ENCODE results near the gene GALNT17.

Gene GALNT17

DNA sequence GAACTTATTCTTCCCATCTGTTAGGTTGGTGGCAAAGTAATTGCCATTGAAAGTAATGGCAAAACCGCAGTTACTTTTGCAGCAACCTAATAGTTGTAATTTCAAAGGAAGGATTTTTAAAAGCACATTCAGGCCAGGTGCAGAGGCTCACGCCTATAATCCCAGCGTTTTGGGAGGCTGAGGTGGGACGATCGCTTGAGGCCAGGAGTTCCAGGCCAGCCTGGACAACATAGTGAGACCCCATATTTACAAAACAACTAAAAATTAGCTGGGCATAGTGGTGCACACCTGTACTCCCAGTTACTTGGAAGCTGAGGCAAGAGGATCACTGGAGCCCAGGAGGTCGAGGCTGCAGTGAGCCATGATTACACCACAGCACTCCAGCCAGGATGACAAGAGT is 374.9 kb downstream of the GALNT17 start:
- DNase-seq (ENCODE audit: low spot score), result no peak

DNA sequence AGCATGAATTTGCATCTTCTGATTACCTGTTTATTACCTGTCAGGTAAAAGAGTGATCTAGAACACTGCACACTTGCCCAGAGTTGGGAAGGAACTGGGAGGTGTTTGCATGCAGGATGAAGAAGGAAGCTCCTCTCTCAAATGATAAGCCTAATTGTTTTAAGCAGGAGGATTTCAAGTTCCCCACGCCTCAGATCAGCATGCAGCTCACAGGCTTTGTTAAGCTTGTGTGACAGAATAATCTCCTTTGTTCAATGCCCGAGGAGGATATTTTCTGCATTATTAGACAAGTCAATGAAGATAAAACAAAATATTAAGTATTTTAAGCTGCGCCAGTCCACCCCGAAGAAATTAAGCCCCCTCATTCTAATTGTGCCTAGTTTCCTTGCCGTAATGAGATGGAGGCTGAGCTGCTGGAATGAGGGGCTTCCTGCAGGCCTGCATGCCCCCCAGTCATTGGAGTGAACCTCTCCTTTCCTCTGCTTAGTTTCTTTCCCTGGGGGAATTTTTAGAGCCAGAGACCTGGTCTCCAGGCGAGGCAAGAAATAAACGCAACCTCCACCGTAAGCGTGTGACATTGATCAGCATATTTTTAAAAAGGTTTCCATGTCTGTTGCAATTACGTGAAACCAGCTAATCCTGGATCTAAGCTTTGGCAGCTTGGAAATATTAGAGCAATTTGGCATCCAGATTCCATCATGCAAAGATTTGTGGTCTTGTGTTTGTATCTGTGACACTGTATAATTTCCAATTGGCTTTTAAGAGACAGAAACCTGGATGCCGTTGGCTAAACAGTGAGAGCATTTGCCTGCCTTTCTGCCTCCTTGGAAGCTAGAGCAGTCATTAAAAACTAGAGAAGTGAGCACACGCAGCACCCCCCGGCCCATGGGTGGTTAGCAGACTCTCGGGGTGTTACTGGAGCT is 376.0 kb downstream of the GALNT17 start:
- DNase-seq (ENCODE audit: low spot score), result no peak

DNA sequence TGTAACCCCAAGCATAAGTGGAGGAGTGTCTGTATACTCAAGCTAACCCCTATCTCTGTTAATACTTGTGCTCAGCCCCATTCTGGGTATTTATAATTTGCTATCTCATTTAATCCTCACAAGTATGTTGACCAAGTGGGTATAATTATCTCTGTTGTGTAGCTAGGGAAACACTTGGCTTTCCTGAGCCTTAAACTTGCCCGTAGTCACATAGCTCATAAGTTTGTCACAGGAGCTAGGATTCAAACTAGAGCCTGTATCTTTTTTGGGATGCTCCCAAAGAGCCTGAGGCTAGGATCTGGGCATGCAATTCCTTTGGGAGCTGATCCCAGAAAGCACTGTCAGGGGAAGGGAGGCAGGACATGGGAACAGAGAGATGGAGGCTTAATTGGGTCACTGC is 377.4 kb downstream of the GALNT17 start:
- DNase-seq (ENCODE audit: low spot score), result no peak

DNA sequence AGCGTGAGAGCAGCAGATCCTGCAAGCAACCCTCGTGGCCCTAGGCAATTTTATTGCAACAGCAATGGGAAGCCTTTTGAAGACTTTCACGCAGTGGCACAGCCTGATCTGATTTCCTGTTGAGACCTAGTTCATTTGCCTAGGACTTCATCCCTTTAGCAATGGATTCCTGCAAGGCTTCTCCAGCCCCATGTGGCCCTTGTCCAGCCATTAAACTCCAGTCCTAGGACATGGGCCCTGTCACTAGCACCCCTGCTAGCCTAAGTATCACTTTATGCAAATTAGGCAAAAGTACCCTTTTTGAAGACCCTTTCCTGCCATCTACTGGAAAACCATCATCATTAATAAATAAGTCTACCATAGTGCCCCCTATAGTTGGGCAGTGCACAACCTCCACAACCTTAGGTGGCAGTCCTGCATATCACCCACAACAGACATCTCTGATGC is 379.4 kb downstream of the GALNT17 start:
- DNase-seq (ENCODE audit: low spot score), result no peak

DNA sequence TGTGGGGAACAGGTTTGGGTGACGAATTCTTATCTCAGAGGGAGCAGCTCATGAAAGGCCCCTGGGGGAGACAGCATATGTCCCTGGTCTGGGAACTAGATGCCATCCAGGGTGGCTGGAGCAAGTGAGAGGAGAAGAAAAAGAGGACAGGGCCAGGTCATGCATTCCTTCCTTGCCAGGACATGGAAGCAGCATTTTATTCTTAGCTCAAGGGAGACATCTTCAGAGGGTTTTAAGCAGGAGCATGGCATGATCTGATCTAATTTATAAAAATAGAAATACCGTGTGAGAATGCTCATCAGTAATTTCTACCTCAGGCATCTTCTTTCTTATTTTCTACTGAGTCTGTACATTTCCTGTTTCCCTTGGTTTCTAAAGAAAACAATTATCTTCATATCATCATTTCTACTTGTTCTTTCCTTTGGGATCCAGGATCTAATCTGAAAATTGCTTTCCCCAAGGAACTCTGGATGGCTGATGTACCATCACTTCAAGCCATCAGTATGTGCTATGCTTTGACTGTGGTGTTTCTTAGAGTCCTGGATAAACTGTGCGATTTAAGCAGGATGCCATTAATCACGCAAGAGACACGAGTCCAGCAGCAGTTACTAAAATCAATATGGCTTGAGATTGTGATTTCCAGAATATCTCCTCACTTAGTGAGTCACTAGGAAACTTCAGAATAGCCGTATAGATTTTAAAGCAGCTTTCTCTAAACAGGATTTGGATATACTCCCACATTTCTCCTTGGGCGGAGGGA is 386.2 kb downstream of the GALNT17 start:
- no peak for DNase-seq (ENCODE audit: low spot score)

DNA sequence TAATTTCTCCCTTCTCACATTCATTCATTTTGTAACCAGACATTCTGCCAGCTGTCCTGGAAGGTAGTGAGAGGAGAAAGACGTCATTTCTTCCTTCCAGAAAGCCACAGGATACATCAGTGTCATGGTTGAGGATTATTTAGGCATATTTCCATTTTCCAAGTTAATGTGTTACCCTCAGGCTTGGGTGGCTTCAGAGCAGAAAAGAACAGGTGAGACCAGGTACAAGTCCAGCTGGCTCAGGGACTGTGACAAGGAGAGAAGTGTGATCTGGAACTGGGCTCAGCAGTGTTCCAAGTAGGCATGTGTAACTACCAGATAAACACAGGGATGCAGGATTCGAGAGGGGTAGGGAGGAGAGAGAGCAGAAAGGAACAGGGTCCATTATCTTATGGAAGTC is 386.9 kb downstream of the GALNT17 start:
- DNase-seq (ENCODE audit: low spot score), result no peak

DNA sequence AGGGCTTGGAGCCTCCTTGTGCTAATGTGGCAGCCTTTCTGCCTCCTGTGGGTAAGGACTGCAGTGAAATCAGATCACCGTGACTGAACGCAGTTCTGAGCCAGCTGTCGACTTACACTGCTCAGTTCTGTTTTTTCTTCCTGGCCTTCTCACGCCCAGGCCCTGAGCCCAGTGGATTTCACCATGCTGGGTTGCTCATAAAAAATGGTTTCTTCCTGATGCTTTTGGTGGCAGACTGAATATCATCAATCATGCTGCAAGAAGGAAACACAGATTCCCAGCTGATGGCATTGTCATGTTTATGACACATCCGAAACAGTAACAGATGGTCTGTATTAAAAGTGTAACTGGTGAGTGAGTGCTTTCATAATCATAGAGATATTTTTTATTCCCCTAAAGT is 389.6 kb downstream of the GALNT17 start:
- no peak for DNase-seq (ENCODE audit: low spot score)

DNA sequence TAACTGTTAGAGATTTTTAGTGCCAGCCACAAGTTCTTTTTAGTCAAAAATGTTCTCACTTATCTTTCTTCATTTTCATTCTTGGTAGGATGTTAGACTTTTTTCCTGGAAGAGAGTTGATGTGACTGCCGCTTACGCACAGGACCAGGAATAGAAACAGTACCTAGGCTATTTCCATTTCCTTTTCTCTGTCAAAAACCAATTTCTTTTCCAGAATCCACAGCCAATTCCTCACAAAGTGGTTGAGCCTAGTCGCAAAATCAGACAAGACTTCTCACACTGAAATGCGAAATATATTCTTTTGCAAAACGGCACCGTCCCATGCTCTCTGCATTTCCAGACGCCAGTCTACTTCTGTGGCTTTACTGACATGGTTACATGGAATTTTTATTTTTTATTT is 394.2 kb downstream of the GALNT17 start:
- no peak for DNase-seq (ENCODE audit: low spot score)

DNA sequence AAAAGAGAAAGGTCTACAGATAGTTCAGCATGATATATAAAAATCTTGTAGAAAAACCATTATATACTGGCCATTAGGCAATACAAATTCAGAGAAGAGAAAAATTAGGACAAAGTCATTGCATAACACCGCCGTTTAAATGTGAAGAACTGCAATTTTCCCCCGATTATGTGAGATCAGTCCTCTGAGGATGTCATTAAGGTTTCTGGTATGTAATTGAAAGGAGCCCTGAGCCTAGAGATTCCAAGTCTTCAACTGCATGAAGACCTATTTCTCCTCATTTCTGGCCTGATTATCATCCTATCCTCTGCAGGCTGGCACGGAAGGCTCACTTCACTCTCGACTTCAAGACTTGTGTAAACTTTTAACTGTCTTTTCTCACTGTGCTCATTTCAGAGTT is 395.3 kb downstream of the GALNT17 start:
- no peak for DNase-seq (ENCODE audit: low spot score)

DNA sequence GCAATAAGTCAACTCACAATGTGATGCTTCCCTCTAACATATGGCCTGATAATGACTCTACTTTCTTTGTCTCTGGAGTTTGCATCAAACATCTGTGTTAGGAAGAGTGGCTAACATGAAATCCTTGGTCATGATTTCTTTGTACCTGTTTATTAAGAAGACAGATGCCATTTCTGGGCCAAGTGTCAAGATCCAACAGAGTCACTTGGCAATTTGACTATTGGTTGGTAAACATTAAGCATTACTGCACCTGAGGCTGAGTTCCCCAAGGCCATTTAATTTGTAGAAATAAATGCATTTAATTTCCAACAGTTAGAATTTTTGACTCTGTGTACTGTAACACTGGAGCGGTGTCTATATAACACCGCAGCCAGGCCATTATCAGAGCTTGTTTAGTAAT is 403.7 kb downstream of the GALNT17 start:
- DNase-seq (ENCODE audit: low spot score), result no peak

DNA sequence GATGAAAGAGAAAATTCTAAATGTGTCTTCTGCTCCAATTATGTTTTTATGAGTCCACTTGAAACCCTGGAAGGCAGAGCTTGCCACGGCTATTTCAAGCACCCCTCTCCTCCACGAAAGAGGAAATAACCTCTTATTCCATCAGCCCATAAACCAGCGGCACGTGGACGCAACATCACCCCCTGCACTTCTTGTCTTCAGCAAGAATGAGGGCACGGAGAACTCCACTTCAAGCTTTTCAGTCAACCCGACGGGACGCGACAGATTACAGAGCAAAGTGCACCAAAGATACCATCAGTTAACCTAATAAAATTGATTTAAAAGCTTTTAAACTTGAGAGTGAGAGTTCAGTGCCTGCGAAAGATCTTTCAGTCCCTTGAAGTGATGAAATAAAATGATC is 406.3 kb downstream of the GALNT17 start:
- DNase-seq (ENCODE audit: low spot score), result no peak

DNA sequence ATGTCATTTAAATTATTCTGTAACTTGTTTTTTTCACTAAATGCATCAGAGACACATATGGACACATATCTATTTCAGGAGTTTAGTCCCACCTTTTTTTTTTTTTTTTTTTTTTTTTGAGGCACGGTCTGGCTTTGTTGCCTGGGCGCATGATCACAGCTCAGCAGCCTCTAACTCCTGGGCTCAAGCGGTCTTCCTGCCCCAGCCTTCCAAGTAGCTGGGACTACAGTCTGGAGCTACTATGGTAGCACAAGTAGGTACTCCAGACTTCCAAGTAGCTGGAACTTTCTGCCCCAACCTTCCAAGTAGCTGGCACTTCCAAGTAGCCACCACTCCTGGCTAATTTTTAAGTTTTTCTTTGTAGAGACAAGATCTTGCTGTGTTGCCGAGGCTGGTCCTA is 407.7 kb downstream of the GALNT17 start:
- DNase-seq (ENCODE audit: low spot score), result no peak

DNA sequence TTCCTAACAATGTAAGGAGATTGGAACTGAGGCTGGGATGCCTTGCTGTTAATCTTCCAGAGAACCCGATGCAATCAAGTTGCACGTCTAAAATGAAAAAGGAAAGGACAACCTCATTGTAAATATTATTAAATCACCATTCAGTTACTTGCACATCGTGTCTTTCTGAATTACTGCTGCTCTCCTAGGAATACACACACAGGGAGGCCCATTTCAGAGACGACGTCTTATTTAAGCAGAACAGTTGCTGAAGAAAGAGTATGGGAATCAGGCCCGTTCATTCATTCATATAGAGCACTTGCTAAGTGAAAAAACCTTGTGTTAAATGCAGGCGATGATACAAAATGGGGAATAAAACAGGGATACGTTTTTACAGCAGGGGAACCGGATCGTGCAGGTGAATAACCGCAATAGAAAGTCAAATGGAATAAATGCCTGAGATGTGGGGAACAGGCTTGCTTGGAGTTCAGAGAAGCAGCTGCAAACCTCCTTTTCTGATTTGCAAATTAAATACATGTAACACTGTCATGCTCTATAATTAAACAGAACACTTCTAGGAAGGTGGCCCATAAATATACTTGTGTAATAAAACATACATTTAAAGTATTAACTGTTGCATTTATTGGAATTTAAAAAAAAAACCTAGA is 409.9 kb downstream of the GALNT17 start:
- DNase-seq (ENCODE audit: low spot score), result no peak

DNA sequence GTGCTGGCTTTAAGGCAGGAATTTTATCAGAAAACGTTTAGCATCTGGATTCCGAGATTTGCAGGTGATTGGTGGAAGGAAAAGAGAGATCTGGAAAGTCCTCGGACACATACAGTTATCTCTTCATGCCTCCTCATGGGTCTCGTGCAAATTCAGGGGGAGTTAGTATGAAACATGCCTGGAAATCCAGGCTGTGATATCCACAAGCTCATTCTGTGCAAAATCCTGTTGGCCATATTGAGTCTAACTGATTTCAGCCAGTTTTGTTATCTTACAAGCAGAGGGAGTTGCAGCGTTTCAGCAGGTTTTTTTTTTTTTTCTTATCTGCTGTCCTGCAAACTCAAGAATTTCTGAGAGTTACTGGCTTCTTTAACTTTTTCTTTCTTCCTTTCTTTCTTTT is 411.5 kb downstream of the GALNT17 start:
- DNase-seq (ENCODE audit: low spot score), result no peak

DNA sequence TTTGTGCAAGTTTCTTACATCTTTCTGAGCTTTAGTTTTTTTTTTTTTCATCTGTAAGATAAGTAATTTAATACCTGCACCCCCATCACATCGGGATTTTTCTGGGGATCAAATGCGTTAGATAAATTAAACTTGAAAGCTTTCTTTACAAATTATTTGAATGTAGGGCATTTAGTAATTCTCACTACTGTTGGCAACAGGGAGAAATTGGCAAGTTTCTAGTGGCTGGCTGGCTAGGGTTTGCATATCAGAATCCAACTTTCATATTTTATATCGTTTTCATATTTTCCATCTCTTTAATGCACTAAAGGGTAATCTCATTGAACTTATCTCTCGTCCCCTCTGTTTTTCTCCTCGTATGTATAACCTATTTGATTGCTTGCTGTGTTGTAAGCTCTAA is 412.9 kb downstream of the GALNT17 start:
- DNase-seq (ENCODE audit: low spot score), result no peak

DNA sequence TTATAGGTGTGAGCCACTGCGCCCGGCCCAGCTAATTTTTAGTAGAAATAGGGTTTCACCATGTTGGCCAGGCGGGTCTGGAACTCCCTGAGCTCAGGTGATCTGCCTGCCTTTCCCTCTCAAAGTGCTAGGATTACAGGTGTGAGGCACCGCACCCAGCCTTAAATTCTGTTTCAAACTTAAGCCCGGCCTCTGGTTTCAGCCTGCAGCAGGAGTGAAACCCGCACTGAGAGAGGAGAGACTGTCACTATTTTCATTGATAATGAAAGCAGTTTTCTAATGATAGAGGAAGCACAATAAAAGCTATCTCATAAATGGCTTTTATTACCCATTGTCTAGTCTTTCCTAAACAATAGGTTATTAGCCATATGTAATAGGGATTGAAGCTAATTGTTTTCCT is 415.5 kb downstream of the GALNT17 start:
- DNase-seq (ENCODE audit: low spot score), result no peak

DNA sequence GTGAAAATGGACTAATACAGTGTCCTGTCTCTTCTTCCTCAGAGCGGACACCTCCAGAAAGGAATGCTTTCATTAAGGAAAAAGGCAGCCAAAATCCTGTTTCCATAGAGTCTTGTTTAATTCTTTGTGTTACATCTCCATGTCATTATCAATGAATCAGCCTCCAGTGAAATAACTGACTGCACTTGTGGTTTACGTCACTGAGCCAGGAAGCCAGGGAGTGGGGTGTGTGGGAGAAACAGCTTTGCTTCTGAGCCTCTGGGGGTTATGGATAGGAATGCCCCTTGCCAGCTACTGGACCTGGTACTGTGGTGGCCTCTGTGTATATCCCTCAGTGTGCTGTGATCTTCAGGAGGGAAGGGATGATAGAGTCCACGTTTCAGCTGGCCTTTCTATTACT is 416.8 kb downstream of the GALNT17 start:
- no peak for DNase-seq (ENCODE audit: low spot score)

DNA sequence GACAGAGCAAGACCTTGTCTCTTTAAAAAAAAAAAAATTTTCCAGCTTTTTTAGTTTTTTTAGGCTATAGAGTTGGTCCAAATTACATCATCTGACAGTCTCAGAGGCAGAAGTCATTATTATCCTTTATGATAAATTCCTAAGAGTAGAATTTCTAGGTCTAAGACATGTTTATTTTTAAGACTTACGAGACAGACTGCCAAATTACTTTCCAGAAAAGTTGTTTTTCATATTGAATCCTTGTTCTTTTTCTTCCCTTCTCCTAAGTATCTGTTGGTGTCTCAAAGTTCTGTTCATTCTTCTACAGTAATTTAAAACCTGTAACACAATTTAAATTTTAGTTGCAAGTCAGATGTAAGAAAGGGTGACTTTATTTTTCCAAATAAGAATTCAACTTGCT is 421.4 kb downstream of the GALNT17 start:
- no peak for DNase-seq (ENCODE audit: low spot score)

DNA sequence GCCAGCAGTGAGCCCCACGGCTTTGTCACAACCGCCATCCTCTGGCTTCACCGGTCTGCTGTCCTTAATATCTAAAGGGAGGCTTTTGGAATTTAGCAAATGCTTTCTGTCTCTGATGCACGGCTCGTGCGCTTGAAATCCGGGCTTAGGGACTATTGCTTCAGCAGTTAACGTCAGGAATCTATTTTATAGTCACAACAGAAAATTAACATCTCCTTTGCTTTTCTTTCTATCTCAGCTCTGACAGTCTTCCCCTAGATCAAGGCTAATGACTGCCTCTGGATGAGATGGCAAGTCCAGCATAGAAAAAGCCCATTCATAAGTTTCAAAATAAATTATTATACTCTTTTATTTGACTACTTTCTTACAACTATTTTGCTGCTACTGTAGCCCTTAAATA is 423.8 kb downstream of the GALNT17 start:
- no peak for DNase-seq (ENCODE audit: low spot score)

DNA sequence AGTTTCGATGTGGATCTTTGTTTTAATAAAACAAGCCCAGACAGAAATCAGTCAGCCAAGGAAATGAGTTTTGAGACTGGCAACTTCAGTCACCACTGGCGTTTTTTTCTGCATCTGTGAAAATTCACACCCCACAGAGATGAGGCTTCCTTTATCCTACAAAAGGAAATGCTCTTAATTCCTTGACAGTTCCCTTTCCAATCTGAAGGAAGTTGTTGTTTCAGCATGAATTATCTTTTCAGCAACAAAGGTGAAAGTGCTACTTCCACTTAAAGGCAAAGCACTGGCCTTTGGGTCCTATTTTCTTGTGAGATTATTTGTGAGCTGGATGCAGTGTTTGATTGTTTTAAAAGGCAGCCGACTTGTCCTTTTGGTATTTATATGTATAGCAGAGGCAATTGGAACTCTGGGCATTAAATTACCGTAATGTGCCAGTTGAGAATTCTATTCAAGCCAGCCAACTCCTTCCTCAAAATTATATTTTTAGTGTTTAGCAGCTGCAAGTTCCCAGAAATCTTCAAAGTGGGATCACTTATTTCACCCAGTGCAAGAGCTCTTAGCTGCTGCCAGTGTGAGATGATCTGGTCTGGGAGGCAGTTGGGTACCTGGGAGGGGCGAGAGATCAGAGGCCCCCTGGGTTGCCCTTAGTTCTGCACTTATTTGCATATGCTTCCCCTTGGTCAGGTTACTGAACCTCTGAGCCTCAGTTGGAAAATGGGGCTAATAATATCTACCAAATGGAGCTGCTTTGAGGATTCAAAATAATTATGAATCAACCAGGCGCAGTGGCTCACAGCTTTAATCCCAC is 427.1 kb downstream of the GALNT17 start:
- no peak for DNase-seq (ENCODE audit: low spot score)

DNA sequence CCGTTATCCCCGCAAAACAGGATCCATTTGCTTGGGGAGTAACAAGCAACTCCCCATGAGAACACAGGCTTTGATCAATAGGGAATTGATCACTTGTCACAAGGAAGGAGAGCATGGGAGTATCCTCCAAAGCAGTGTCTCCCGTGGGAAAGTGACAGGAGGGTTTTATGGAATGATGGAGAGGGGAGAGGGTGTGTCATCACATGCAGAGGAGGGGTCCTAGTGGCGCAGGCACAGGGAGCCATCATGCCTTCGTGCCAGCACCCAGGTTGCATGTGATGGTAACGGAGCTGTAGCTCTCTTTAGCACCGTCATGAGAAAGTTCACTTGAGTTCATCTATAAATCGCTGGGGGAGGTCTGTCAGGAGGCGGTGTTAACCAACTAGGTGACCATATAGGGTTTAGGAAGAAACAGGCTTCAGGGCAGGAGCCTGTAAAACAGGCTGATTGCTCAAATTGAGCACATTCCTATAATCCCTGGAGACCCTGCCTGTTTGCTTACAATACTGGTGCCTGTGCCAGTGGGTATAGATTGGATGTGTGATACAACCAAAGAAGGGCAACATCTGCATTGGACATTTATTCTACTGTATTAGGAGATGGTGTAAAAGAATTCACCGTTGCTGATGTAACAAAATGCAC is 428.5 kb downstream of the GALNT17 start:
- no peak for DNase-seq (ENCODE audit: low spot score)

DNA sequence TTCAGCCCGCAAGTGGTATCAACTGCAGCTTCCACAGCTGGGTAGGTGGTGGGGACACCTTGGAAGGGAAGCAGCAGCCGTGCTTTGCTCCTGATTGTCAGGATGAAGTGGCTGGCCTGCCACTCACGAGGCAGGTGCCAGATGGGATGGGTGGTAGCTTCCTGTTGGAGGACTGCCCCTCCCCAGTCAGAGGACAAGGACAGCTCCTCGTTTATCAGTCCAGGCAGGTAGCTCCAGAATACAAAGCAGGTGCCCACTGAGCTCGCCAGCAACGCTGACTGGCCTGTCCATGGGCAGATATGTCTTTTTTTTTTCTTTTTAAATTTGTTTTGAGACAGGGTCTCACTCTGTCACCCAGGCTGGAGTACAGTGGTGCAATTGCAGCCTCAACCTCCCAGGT is 431.3 kb downstream of the GALNT17 start:
- DNase-seq (ENCODE audit: low spot score), result no peak
